Measurements from ENCODE around the gene SHB. TPM values are rescaled to one million over a fixed set of nuclear protein-coding genes. Genes with fewer than 3 reads are reported as not detected.

Gene SHB
- total and polyA plus RNA-seq, 2 of the 8 experiments (the other 6 are each of a cell fraction or from before 2014, with no cell fraction given) = 4.1 to 12.6 TPM

DNA sequence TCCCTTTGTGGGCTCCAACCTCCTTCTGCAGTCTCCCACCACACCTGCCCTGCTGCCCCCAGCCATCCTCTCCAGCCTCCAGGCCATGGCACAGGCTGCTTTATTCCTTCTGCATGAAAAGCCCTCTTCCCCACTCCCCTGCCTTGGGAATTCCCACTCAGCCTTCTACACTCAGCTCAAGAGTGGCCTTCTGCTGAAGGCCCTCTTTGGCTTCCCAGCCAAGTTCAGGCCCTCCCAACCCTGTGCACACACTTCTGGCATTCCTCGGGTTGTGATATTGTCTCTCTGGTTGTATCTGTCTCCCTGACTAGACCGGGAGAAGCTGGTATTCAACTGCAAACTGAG lies 5.7 kb downstream of the SHB start (continued):
- no peak for TF ChIP-seq FOSL1 (IDR thresholded peaks at IDR 0.05; ENCODE audit: insufficient read depth, low read depth, low read length)
- TF ChIP-seq BCL11A (IDR thresholded peaks at IDR 0.05; ENCODE audit: low read depth in 2 of 2, low read length in 2 of 2) = no peak
- no peak for TF ChIP-seq KDM5A (IDR thresholded peaks at IDR 0.05; ENCODE audit: low read length)
- TF ChIP-seq POU5F1 (IDR thresholded peaks at IDR 0.05; ENCODE audit: low read depth, low read length) = no peak
- TF ChIP-seq SAP30 (IDR thresholded peaks at IDR 0.05; ENCODE audit: insufficient read depth, insufficient replicate concordance, low read length) = no peak
